ENCODE results near the gene MIB2.
"Not testable (repeated sequence)": the region's sequence is repeated elsewhere in the genome, so short reads cannot be mapped to it uniquely, and the experiment has no call there.

DNA sequence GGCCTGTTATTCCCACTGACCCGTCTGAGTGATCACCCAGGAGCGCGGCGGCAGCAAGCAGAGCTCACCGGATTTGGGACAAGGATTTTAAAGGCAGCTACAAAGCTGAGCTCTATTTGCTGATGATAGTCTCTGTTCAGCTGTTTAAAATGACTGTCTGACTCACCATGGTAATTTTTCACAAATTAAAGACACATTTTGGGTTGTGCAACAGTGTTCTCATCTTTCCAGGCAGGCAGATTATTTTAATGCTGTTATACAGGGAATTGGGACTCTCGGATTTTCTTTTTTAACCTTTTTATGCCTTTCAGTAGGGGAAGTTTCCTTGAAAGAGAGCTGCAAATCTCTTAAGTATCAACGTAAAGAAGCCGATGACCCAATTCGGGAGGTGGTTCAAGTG, 47.1 kb downstream of the MIB2 start:
- TF ChIP-seq, protein P1, sequence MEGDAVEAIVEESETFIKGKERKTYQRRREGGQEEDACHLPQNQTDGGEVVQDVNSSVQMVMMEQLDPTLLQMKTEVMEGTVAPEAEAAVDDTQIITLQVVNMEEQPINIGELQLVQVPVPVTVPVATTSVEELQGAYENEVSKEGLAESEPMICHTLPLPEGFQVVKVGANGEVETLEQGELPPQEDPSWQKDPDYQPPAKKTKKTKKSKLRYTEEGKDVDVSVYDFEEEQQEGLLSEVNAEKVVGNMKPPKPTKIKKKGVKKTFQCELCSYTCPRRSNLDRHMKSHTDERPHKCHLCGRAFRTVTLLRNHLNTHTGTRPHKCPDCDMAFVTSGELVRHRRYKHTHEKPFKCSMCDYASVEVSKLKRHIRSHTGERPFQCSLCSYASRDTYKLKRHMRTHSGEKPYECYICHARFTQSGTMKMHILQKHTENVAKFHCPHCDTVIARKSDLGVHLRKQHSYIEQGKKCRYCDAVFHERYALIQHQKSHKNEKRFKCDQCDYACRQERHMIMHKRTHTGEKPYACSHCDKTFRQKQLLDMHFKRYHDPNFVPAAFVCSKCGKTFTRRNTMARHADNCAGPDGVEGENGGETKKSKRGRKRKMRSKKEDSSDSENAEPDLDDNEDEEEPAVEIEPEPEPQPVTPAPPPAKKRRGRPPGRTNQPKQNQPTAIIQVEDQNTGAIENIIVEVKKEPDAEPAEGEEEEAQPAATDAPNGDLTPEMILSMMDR (IDR thresholded peaks at IDR 0.05): not testable (repeated sequence)
- not testable (repeated sequence) for TF ChIP-seq POLR2AphosphoS5, POLR2A (IDR thresholded peaks at IDR 0.05)

Measured in stomach (tissue), 4 donors.